ENCODE data around the gene KIF26B.

DNA sequence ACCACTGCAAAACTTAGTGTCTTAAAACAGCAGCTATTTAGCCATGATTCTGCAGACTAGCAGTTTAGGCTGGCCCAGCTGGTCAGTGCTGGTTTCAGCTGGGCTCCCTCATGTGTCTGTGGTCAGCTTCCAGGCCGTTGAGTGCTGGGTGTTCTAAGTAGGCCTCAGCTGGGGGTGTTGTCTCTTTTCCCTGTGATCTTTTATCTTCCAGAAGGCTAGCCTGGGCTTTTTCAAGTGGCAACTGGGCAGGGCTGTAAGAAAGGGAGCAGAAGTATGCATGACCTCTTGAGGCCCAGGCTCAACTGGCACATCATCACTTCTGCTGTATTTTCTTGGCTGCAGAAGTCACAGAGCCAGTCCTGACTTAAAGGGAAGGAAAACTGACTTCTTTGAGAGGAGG lies 136.1 kb downstream of the KIF26B start:
- TF ChIP-seq YY1 (IDR thresholded peaks at IDR 0.05; ENCODE audit: insufficient read depth, insufficient read length) (no peak), SUZ12 (IDR thresholded peaks at IDR 0.05; ENCODE audit: extremely low read depth, insufficient read depth, insufficient read length) (no peak)

Measured in NT2/D1 (cell line).